Stimulated activated CD4-positive, alpha-beta T cell treated with anti-CD3 and anti-CD28 coated beads, Interleukin-2, amount 100 ng/mL, for 24 hours (primary cell): Measurements from ENCODE around the gene ZNF609.
A peak's percentile ranks its signal among the peaks of the same experiment; 100 is the strongest.

Experiments used
- DNase-seq, 2 donors: peaks; one replicate each; pipeline ENCODE4 v3.0.0-alpha.2; 2020

ZNF609 gene

GRCh38 chr15:64673866-64674265, 213.5 kb downstream of the ZNF609 start:
- DNase-seq: no peak

DNA sequence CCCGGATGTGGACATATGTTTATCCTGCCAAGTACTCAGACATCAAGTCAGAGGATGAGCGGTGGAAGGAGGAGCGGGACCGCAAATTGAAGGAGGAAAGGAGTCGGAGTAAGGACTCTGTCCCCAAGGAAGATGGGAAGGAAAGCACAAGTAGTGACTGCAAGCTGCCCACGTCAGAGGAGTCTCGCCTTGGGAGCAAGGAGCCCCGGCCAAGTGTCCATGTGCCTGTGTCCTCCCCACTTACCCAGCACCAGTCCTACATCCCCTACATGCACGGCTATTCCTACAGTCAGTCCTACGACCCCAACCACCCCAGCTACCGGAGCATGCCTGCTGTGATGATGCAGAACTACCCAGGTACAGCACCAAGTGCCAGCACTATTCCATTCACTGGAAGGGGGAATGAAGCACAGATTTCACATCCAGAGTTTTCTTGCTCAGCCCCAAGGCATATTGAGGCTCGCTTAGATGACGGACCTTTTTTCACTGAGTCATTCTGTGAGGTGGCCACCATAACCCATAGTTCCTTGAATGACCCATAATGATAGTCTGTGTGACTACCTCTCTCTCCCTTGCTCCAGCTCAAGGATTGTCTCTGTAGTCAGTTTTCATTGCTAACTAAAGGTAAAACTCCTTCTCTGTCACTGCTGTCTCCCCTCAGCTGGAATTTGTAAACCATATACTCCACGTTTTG, 217.9 kb downstream of the ZNF609 start:
- no peak for DNase-seq

DNA sequence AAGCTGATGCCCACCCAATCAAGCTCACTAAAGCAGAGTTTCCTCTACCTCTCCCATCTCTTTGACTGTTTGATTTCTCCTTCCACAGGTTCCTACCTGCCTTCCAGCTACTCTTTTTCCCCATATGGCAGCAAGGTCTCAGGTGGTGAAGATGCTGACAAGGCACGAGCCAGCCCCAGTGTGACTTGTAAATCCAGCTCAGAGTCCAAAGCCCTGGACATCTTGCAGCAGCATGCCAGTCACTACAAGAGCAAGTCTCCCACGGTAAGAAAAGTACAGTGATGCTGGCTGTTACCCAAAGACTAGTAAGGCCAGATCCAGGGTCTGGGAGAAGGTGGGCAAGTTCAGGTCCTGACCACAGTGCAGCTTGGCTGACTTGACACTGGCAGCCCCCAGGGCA, 219.7 kb downstream of the ZNF609 start:
- no peak for DNase-seq

- no peak for DNase-seq
Observed at GRCh38 chr15:64681424-64682024, 221.1 kb downstream of the ZNF609 start.

- no peak for DNase-seq
Observed at GRCh38 chr15:64682255-64682654, 221.9 kb downstream of the ZNF609 start.

- no peak for DNase-seq
Observed at GRCh38 chr15:64683378-64683777, 223.0 kb downstream of the ZNF609 start.

GRCh38 chr15:64685230-64685888, 225.0 kb downstream of the ZNF609 start:
- DNase-seq: no peak

DNA sequence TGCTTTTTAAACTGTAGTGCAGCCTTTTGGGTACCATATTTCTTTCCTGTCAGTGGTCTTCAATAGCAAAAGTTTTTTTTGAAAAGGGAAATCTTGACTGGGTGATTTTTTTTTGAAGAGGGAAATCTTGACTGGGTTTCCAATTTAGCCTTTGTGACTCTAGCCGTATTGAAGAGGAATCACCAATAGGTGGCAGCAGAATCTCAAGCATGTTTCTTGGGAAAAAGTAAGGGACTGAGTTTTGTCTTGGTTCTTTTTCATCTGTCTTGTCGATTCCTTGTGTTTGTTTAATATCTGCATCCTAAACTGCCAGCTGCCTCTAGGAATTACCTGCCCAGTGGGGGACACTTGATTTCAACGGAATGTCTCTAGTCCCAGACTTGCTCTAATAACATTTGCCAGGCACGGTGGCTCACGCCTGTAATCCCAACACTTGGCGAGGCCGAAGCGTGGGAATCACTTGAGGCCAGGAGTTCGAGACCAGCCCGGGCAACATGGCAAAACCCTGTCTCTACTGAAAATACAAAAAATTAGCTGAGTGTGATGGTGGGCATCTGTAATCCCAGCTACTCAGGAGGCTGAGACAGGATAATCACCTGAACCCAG, 225.9 kb downstream of the ZNF609 start:
- peak in 1 of 2 donors; percentile 29 for DNase-seq

DNA sequence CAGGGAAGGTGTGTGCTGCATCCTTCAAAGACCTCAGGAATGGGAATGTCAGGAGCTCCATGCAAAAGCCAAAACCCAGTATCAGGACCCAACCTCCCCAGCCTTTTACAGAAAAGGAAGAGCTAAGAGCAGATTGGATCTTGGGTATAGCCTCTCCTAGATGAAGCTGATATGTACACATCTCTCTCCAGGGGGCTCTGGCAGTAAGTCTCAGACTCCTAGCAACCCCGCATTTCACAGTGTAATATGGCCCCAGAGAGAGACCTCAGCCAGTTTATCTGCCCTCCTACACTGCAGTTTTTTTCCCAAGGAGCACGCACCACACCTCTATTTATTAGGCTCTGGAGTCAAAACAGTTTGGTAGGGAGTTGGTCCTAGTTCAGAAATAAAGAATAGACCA, 226.8 kb downstream of the ZNF609 start:
- DNase-seq: no peak

- no peak for DNase-seq
Observed at GRCh38 chr15:64687688-64688087, 227.3 kb downstream of the ZNF609 start.

DNA sequence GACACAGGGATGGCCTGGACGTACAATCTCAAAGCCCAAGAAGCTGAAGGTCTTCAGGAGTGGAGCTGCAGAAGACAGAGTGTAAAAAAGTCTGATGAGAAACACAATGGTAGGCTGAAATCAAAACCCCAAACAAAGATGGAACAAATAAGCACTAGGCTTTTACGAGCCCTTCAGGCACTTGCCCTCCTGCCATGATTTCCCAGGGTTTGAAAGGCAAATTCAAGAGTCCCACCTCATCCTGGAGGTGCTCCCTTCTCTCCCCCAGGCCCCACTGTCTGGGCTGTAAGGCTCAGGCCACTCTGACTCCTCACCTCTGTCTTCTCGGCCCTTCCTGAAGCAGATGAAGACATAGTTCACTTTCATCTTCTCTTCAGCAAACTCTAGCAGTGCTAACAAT, 228.4 kb downstream of the ZNF609 start:
- DNase-seq: no peak

- no peak for DNase-seq
Observed at GRCh38 chr15:64690008-64690407, 229.6 kb downstream of the ZNF609 start.

- DNase-seq: no peak
Observed at GRCh38 chr15:64690578-64691296, 230.4 kb downstream of the ZNF609 start.

DNA sequence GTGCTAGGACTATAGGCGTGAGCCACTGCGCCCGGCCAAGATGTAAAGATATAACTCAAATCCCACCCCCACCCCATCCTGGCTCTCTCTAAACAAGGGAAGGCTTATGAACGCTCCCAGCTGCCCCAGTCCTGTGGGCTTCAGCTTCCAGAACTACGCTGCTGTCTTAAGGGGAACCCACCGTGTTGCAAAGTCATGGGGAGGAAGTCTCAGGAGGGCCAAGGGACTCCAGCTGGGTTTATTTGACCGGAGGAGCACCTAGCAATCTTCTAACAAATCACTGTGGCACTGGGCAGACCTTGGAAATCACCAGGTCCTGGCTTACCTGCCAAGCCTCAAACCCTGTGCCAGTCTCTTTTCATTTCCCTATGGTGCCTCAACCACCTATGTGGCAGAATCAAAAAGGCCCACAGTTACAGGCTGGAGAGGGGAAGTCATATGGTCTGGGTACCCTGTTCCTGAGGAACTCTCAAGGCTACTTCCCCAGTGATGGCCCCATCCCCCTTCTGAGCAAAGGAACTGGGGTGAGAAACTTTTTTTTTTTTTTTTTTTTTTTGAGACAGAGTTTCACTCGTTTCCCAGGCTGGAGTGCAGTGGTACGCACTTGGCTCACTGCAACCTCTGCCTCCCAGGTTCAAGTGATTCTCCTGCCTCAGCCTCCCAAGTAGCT, 231.7 kb downstream of the ZNF609 start:
- DNase-seq: no peak

DNA sequence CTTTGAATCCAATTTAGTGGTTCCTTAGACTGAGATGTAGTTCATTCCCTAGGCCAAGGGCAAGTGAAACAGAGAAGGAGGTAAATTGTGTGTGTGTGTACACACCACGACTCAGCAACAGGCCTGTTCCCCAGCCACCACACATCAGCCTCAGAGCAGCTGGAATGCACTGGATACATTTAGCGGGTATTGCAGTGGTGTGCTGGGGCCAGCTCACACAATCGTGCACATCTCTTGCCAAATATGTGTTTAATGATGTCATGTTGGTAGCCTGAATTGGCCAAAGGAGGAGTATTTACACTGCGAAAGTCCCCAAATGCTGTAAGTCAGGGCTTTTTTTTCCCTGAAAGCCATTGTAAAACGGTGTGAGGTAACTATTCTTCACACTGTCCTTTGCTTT, 232.8 kb downstream of the ZNF609 start:
- no peak for DNase-seq

- DNase-seq: no peak
Observed at GRCh38 chr15:64694816-64695215, 234.4 kb downstream of the ZNF609 start.

DNA sequence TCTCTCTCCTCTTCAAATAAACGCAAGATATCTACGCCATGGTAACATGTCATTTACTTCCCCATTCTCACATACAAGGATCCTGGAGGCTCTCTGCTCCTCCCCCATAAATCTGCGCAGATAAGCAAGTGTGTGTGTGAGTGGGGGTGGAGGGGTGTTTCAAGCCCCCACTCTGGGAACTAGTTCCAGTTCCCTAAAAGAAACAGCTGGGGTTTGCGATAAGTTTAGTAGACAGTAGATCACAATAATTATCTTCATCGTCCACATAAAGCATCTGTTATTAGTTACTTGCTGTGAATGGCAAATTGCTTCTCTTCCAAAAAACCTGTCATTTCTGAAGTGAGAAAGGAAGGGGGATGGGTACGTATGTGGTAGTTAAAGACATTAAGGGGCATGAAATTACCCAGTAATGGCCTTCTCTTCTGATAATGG, 235.2 kb downstream of the ZNF609 start:
- DNase-seq: no peak

DNA sequence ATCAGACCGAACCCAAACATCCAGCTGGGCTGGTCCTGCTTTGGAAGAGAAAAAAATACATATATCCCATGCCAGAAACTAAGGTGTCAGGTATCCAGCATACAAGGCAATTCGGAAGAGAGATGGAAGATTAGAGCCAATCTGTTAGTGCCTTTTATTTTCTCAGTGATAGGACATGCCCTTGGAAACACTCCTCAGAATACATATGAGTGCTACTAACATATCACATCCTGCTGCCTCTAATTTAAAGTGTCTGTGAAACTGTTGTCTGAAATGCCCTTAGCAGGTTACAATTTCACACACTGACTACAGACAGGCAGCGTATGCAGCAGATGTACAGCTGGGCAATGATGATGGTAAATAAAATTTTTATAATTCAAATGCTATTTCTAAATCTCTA, 236.1 kb downstream of the ZNF609 start:
- DNase-seq: no peak

DNA sequence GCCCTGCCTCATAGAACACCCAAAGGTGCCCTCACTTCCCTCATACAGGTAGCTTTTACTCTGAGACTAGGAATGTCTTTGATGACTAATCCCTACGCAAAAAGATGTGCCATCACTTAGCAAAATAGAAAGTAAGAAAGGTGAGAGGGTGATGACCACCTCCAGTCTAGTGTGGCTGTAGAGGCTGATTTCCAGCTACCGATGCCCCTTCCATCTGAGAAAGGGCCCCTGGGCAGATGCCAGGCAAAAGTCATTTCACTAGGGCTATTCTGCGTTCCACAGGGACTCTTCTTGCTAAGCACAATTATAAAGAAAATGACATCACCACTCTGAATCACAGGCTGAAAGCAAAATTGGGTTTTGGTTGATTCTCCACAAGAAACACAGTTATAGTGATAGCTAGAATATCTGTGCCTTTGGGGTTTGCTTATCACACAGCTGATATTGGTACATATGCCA, 237.6 kb downstream of the ZNF609 start:
- DNase-seq: peak; percentile 42 to 44

DNA sequence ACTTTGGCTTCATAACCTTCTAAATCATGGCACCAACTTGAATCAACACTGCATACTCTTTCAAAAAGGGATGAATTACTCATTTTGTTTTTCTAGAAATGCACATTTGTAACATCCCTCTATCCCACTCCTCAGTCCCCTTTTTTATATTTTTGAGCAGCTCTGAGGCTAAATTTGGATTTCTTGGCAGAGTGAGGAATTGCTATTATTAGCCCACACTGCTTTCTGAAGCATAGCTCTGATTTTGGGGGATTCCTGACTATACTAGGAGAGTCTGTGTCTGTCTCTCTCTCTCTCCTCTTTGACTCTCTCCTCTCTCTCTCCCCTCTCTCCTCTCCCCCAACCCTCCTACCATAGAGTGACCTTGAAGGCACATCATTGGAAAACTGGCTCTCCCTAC, 238.4 kb downstream of the ZNF609 start:
- DNase-seq: no peak

DNA sequence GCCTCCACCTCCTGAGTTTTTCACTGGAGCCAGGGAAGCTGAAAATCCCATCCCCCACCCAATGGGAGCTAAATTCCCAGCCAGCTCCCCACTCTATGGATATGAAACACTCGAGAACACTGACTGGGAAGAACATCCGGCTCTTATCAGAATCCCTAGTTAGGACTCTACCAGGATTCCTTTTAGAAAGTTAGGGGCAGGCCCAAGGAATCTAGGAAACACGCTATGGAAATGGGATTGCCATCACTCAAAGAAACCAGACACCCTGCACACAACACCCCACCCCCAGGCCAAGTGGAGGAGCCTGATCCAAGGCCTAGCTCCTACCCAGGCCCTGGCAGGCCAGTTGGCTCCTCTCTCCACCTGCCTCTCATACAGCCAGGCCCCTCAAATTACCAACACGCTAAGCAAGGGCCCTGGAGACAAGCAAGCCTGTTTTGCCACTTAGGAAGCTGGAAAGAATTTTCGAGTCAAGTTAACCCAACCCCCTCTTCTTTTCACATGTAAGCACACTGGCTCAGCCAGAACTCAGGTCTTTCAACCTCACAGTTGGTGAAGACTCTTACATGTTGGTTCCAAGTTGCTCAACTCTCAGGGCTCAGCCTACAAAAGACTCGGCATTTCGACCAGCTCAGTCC, 239.5 kb downstream of the ZNF609 start:
- no peak for DNase-seq

- no peak for DNase-seq
Observed at GRCh38 chr15:64701051-64701450, 240.7 kb downstream of the ZNF609 start.
